H9 (cell line): ENCODE results near the gene TRPM4. TPM values are rescaled to one million over a fixed set of nuclear protein-coding genes. Genes with fewer than 3 reads are reported as not detected.

Source experiments
- DNase-seq: peaks from one replicate; pipeline ENCODE4 v3.0.0-alpha.2; 2017
- H2AFZ ChIP-seq: one replicate; pipeline ENCODE4 v1.6.1; 2013; ENCODE audit warnings: mild to moderate bottlenecking, low read length, control low read depth, moderate library complexity
- H2AK5ac ChIP-seq: 2 replicates; pipeline ENCODE4 v1.6.1; 2013; ENCODE audit warnings: low read length, control low read depth, mixed read lengths; ENCODE audit not compliant: insufficient read length
- H2BK120ac ChIP-seq: one replicate; pipeline ENCODE4 v1.6.1; 2013; ENCODE audit warnings: low read depth, mild to moderate bottlenecking, low read length, control low read depth, inconsistent platforms; ENCODE audit not compliant: poor library complexity, severe bottlenecking
- H2BK12ac ChIP-seq: 2 replicates; pipeline ENCODE4 v1.6.1; 2013; ENCODE audit warnings: low read length, control low read depth, mixed read lengths, low read depth; ENCODE audit not compliant: insufficient read length
- H2BK15ac ChIP-seq: 2 replicates; pipeline ENCODE4 v1.6.1; 2013; ENCODE audit warnings: low read depth, low read length, control low read depth
- H2BK20ac ChIP-seq: one replicate; pipeline ENCODE4 v1.6.1; 2013; ENCODE audit warnings: low read depth, mild to moderate bottlenecking, low read length, control low read depth, inconsistent platforms; ENCODE audit not compliant: poor library complexity, severe bottlenecking
- H2BK5ac ChIP-seq: 2 replicates; pipeline ENCODE4 v1.6.1; 2013; ENCODE audit warnings: low read length, control low read depth, mixed read lengths; ENCODE audit not compliant: insufficient read length
- H3K14ac ChIP-seq: 2 replicates; pipeline ENCODE4 v1.6.1; 2013; ENCODE audit warnings: low read length, control low read depth; ENCODE audit not compliant: insufficient read depth
- H3K18ac ChIP-seq: 2 replicates; pipeline ENCODE4 v1.6.1; 2013; ENCODE audit warnings: low read depth, mild to moderate bottlenecking, mixed read lengths, low read length, control low read depth; ENCODE audit not compliant: insufficient read length
- H3K23ac ChIP-seq: 2 replicates; pipeline ENCODE4 v1.6.1; 2013; ENCODE audit warnings: low read length, control low read depth, mixed read lengths, low read depth; ENCODE audit not compliant: insufficient read length
- H3K23me2 ChIP-seq: 2 replicates; pipeline ENCODE4 v1.6.1; 2013; ENCODE audit warnings: low read depth, mild to moderate bottlenecking, mixed read lengths, low read length, control low read depth; ENCODE audit not compliant: insufficient read length, poor library complexity, severe bottlenecking
- H3K27ac ChIP-seq: 2 replicates; pipeline ENCODE4 v1.5.1; 2013; ENCODE audit warnings: low read length, control low read depth, mixed read lengths, low read depth; ENCODE audit not compliant: insufficient read length
- H3K27me3 ChIP-seq: 2 replicates; pipeline ENCODE4 v1.6.1; 2013; ENCODE audit warnings: low read length, control low read depth, inconsistent platforms; ENCODE audit not compliant: insufficient read depth
- H3K4ac ChIP-seq: 2 replicates; pipeline ENCODE4 v1.6.1; 2013; ENCODE audit warnings: low read depth, mild to moderate bottlenecking, control low read depth, inconsistent platforms, low read length, moderate library complexity
- H3K4me1 ChIP-seq: 2 replicates; pipeline ENCODE4 v1.6.1; 2013; ENCODE audit warnings: low read length, control low read depth, inconsistent platforms; ENCODE audit not compliant: insufficient read depth
- H3K4me2 ChIP-seq: 2 replicates; pipeline ENCODE4 v1.6.1; 2013; ENCODE audit warnings: low read length, control low read depth, mixed read lengths; ENCODE audit not compliant: insufficient read length, insufficient read depth
- H3K56ac ChIP-seq: 2 replicates; pipeline ENCODE4 v1.6.1; 2013; ENCODE audit warnings: low read depth, mild to moderate bottlenecking, mixed read lengths, low read length, control low read depth; ENCODE audit not compliant: insufficient read length
- H3K79me1 ChIP-seq: 2 replicates; pipeline ENCODE4 v1.6.1; 2013; ENCODE audit warnings: low read depth, mild to moderate bottlenecking, moderate library complexity, low read length, control low read depth, inconsistent platforms; ENCODE audit not compliant: insufficient read depth, poor library complexity, severe bottlenecking
- H3K79me2 ChIP-seq: 2 replicates; pipeline ENCODE4 v1.6.1; 2013; ENCODE audit warnings: low read length, control low read depth, inconsistent platforms; ENCODE audit not compliant: insufficient read depth
- H3K9ac ChIP-seq: 2 replicates; pipeline ENCODE4 v1.6.1; 2013; ENCODE audit warnings: low read length, control low read depth, mixed read lengths; ENCODE audit not compliant: insufficient read length; ENCODE audit errors: extremely low read depth
- H3K9me3 ChIP-seq: one replicate; pipeline ENCODE4 v1.6.1; 2013; ENCODE audit warnings: low read depth, low read length, inconsistent platforms; ENCODE audit not compliant: control insufficient read depth
- H3T11ph ChIP-seq: one replicate; pipeline ENCODE4 v1.6.1; 2013; ENCODE audit warnings: mild to moderate bottlenecking, low read length, control low read depth, inconsistent platforms
- H4K20me1 ChIP-seq: one replicate; pipeline ENCODE4 v1.6.1; 2013; ENCODE audit not compliant: control insufficient read depth, insufficient read length, insufficient read depth
- H4K5ac ChIP-seq: 2 replicates; pipeline ENCODE4 v1.6.1; 2013; ENCODE audit warnings: low read depth, mild to moderate bottlenecking, mixed read lengths, low read length, control low read depth; ENCODE audit not compliant: insufficient read length
- H4K8ac ChIP-seq: replicated peaks from 2 replicates; pipeline ENCODE4 v1.6.1; 2013; ENCODE audit warnings: low read length, control low read depth, mixed read lengths, low read depth; ENCODE audit not compliant: insufficient read length
- H4K91ac ChIP-seq: 2 replicates; pipeline ENCODE4 v1.6.1; 2013; ENCODE audit warnings: low read depth, mild to moderate bottlenecking, moderate library complexity, mixed read lengths, low read length, control low read depth; ENCODE audit not compliant: insufficient read length
- H3K27ac Mint-ChIP-seq, 3 experiments: 2 replicates in 2 of 3; 3 replicates in 1 of 3; pipeline ENCODE4 v1.8.0; 2020 to 2021; ENCODE audit warnings: mixed read lengths in 3 of 3, mild to moderate bottlenecking in 1 of 3, moderate library complexity in 1 of 3
- H3K27me3 Mint-ChIP-seq: 2 replicates; pipeline ENCODE4 v1.8.0; 2021; ENCODE audit warnings: low read depth, mild to moderate bottlenecking, moderate library complexity, mixed read lengths
- H3K36me3 Mint-ChIP-seq, 3 experiments: 2 replicates in 2 of 3; 3 replicates in 1 of 3; pipeline ENCODE4 v1.8.0; 2020 to 2021; ENCODE audit warnings: low read depth in 3 of 3, mixed read lengths in 3 of 3; ENCODE audit not compliant: insufficient read depth in 1 of 3
- H3K4me1 Mint-ChIP-seq, 2 experiments: 2 replicates each; pipeline ENCODE4 v1.8.0; 2020; ENCODE audit warnings: mixed read lengths in 2 of 2
- H3K4me3 Mint-ChIP-seq, 2 experiments: 2 replicates in 1 of 2; 3 replicates in 1 of 2; pipeline ENCODE4 v1.8.0; 2020 to 2021; ENCODE audit warnings: mild to moderate bottlenecking in 2 of 2, mixed read lengths in 2 of 2, moderate library complexity in 1 of 2
- H3K9me3 Mint-ChIP-seq, 2 experiments: 2 replicates in 1 of 2; 3 replicates in 1 of 2; pipeline ENCODE4 v1.8.0; 2020; ENCODE audit warnings: mild to moderate bottlenecking in 2 of 2, mixed read lengths in 2 of 2, moderate library complexity in 1 of 2
- CTCF ChIP-seq: fragments of 200-600 bp; sonication (generic); conservative IDR thresholded peaks from 3 replicates; pipeline ENCODE4 v1.8.0; 2021; ENCODE audit warnings: antibody characterized with exemption, mild to moderate bottlenecking
- WGBS: extraction: QIAGEN DNeasy Blood & Tissue Kit; methylation state at CpG from one replicate; pipeline ENCODE4 v1.1.7; 2013; ENCODE audit warnings: missing lambda C conversion rate, low lambda C conversion rate, mixed read lengths; ENCODE audit not compliant: insufficient read length; ENCODE audit errors: extremely low coverage; 5-methylcytosine and 5-hydroxymethylcytosine counted together
- total RNA-seq: library from RNA; stranded (reverse); gene quantifications from 2 replicates; pipeline ENCODE4 v1.2.1, GENCODE V29; 2021

TRPM4 gene
- total RNA-seq, 1 experiment from 2014 or later: 6.9 TPM

GRCh38 chr19:49155820-49156346, 1.7 kb upstream of the TRPM4 start:
- H3K4me1 Mint-ChIP-seq: peaks cover 20 to 50% of the 10 kb centered on the region in 2 experiments

More at GRCh38 chr19:49155820-49156346, 1.7 kb upstream of the TRPM4 start:
- no peaks in the 10 kb centered on the region for H3K79me1 ChIP-seq
- H2BK15ac ChIP-seq: no peak overlapping the region
- no peak overlapping the region for H3K23ac ChIP-seq
- no peak overlapping the region for H2BK20ac ChIP-seq
- TF ChIP-seq CTCF: no peak
- H4K91ac ChIP-seq: no peak overlapping the region
- no peaks in the 10 kb centered on the region for H3K79me2 ChIP-seq
- H4K5ac ChIP-seq: no peak overlapping the region
- H4K20me1 ChIP-seq: no peaks in the 10 kb centered on the region
- no CpG with 5 or more reads among the region's 4 CpGs for WGBS
- H3K4ac ChIP-seq: no peak overlapping the region
- H2BK120ac ChIP-seq: no peak overlapping the region
- no peak overlapping the region for H2AFZ ChIP-seq
- Mint-ChIP-seq H3K4me3 (peak overlapping the region in 1 of 2 experiments; percentile 67; a peak in 2 of 5 replicates), H3K36me3 (peaks cover 0 to 12% (median 0%) of the 10 kb centered on the region in 3 experiments; a peak in 3 of 7 replicates), H3K9me3 (peaks cover 0 to 6% of the 10 kb centered on the region in 2 experiments; a peak in 3 of 5 replicates), H3K27ac (peak overlapping the region in 1 of 3 experiments; percentile 56; a peak in 1 of 7 replicates), H3K27me3 (peaks cover 54% of the 10 kb centered on the region)
- no peak overlapping the region for H2BK5ac ChIP-seq
- H3T11ph ChIP-seq: no peak overlapping the region
- H3K4me2 ChIP-seq: peak overlapping the region; percentile 14
- H3K14ac ChIP-seq: no peak overlapping the region
- H3K27ac ChIP-seq: no peak overlapping the region
- no peak overlapping the region for H4K8ac ChIP-seq
- no peaks in the 10 kb centered on the region for H3K9me3 ChIP-seq
- H3K56ac ChIP-seq: no peak overlapping the region
- H3K23me2 ChIP-seq: peaks cover 17% of the 10 kb centered on the region
- no peak overlapping the region for H3K18ac ChIP-seq
- H3K4me1 ChIP-seq: peaks cover 7% of the 10 kb centered on the region; the same call in 1 of the 2 replicates
- DNase-seq: peak; percentile 56
- H2AK5ac ChIP-seq: no peak overlapping the region
- H2BK12ac ChIP-seq: no peak overlapping the region
- no peaks in the 10 kb centered on the region; the same call in 1 of the 2 replicates for H3K27me3 ChIP-seq
- H3K9ac ChIP-seq: no peak overlapping the region
